NCI-H2029 (cell line): ENCODE data around the gene RER1.
A peak's percentile ranks its signal among the peaks of the same experiment; 100 is the strongest.

Experiments used
- DNase-seq: peaks from one replicate; lab custom pipeline; 2025; lab: John Stamatoyannopoulos, UW

RER1 gene

GRCh38 chr1:2391041-2391930 lies at the start of gene RER1, which contains the start of gene MORN1:
Gene RER1, plus strand, starts transcription at chr1:2391841. Its CDS starts 3,950 bp downstream, at chr1:2395791.
Gene MORN1, minus strand, starts transcription at chr1:2391554. Its CDS starts 21 bp downstream, at chr1:2391533.
- DNase-seq, result peak; percentile 96

GRCh38 chr1:2342384-2343022 lies 49.1 kb upstream of the RER1 start:
- no peak for DNase-seq

GRCh38 chr1:2343023-2343935 lies 48.4 kb upstream of the RER1 start:
- DNase-seq, result no peak

- no peak for DNase-seq
Measured at GRCh38 chr1:2344121-2344681, 47.4 kb upstream of the RER1 start.

GRCh38 chr1:2344744-2345296 lies 46.8 kb upstream of the RER1 start:
- DNase-seq, result no peak

GRCh38 chr1:2345297-2346075 lies 46.2 kb upstream of the RER1 start:
- DNase-seq, result no peak

GRCh38 chr1:2346691-2347408 lies 44.8 kb upstream of the RER1 start:
- DNase-seq, result no peak

- DNase-seq, result no peak
Measured at GRCh38 chr1:2347409-2347785, 44.2 kb upstream of the RER1 start.

- no peak for DNase-seq
Measured at GRCh38 chr1:2347896-2348295, 43.7 kb upstream of the RER1 start.

- DNase-seq, result no peak
Measured at GRCh38 chr1:2348346-2349325, 43.0 kb upstream of the RER1 start.

GRCh38 chr1:2349806-2350205 lies 41.8 kb upstream of the RER1 start:
- no peak for DNase-seq

- no peak for DNase-seq
Measured at GRCh38 chr1:2350501-2350900, 41.1 kb upstream of the RER1 start.

- DNase-seq, result no peak
Measured at GRCh38 chr1:2350911-2351655, 40.6 kb upstream of the RER1 start.

GRCh38 chr1:2351723-2352122 lies 39.9 kb upstream of the RER1 start:
- DNase-seq, result no peak

GRCh38 chr1:2352341-2352896 lies 39.2 kb upstream of the RER1 start:
- no peak for DNase-seq

- DNase-seq, result no peak
Measured at GRCh38 chr1:2352897-2353550, 38.6 kb upstream of the RER1 start.
